ENCODE data around the gene NID1.

NID1 gene

DNA sequence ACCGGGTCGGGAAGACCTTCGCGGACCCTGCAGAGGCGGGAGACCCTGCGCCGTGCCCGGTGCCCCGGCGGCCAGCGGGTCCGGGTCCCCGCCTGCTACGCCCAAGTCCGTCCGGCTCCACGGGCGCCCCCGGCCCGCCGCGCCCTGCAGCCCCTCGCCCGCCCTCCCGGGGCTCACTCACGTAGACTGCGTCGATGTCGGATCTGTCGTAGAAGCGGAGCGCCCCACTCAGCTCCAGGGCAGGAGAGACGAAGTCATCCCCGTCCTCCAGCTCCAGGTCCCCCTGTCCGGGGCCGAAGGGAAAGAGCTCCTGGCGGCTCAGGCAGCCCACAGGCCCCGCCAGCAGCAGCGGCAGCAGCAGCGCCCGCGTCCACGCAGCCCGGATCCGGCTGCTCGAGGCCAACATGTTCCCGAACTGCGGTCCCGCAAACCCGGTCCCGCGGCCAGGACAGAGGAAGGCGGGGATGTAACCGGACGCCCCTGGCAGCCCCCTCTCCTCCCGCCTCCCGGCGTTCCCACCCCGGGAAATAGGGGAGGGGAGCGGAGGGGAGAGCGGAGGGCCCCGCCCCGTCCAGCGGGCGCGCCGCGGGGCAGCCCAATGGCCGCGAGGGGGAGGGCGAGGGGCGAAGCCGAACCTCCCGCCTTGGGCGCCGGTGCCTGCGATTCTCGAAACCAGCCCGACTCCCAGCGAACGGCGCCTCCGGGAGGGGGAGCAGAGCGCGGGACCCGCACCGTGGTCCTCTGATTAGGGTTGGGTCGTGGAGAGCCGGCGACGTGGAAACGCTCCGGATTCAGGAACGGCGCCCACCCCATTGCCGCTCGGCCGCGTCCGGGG lies at the start of gene NID1:
Gene NID1, minus strand, starts transcription at position 417 of the 835 bp plus-strand sequence. Its CDS starts 11 bp downstream, at position 406.
- peak; percentile 50 for DNase-seq

GRCh38 chr1:236114076-236114747 lies 49.3 kb upstream of the NID1 start:
- no peak for DNase-seq

DNA sequence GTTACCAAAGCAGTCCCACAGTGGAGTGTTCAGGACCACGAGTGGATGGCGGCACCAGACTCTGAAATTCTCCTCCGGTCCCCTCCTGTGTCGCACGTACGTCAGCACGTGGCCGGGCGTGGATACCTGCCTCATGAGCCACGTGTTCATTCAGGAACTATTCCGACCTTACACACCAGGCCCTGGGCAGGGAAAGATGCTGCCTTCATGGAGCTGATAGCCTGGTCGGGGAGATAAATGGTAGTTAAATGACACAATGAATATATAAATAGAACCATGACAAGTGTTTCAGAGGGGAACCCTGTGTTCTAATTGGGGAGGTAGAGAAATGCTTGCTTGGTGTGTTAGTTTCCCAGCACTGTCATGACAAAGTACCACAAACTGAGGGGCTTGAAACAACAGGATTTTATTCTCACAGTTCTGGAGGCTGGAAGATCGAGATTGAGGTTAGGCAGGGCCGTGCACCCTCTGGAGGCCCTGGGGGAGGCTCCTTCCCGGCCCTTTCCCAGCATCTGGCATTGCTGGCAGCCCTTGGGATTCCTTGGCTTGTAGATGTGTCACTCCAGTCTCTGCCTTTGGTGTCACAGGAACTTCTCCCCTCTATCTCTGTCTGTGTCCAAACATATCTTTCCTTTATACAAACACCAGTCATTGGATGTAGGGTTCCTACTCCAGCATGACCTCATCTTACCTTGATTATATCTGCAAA lies 48.6 kb upstream of the NID1 start:
- DNase-seq = no peak

- no peak for DNase-seq
Observed at GRCh38 chr1:236112332-236112627, 47.4 kb upstream of the NID1 start.

DNA sequence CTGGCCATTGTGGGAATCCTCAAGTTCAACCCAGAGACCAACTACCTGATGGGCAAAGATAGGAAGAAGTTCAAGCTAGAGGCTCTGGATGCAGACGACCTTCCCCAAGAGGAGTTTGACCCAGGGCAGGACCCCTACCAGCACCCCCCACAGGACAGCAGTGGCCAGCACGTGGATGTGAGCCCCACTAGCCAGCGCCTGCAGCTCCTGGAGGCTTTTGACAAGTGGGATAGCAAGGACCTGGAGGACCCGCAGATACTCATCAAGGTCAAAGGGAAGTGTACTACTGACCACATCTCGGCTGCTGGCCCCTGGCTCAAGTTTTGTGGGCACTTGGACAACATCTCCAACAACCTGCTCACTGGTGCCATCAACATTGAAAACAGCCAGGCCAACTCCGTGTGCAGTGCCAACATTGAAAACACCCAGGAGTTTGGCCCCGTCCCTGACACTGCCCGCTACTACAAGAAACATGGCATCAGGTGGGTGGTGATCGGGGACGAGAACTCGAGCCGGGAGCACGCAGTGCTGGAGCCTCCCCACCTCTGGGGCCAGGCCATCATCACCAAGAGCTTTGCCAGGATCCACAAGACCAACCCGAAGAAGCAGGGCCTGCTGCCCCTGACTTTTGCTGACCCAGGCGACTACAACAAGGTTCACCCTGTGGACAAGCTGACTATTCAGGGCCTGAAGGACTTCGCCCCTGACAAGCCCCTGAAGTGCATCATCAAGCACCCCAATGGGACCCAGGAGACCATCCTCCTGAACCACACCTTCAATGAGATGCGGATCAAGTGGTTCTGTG lies 46.8 kb upstream of the NID1 start:
- no peak for DNase-seq

- DNase-seq = no peak
Observed at GRCh38 chr1:236110137-236110536, 45.2 kb upstream of the NID1 start.

GRCh38 chr1:236108027-236108648 lies 43.2 kb upstream of the NID1 start:
- DNase-seq = no peak

DNA sequence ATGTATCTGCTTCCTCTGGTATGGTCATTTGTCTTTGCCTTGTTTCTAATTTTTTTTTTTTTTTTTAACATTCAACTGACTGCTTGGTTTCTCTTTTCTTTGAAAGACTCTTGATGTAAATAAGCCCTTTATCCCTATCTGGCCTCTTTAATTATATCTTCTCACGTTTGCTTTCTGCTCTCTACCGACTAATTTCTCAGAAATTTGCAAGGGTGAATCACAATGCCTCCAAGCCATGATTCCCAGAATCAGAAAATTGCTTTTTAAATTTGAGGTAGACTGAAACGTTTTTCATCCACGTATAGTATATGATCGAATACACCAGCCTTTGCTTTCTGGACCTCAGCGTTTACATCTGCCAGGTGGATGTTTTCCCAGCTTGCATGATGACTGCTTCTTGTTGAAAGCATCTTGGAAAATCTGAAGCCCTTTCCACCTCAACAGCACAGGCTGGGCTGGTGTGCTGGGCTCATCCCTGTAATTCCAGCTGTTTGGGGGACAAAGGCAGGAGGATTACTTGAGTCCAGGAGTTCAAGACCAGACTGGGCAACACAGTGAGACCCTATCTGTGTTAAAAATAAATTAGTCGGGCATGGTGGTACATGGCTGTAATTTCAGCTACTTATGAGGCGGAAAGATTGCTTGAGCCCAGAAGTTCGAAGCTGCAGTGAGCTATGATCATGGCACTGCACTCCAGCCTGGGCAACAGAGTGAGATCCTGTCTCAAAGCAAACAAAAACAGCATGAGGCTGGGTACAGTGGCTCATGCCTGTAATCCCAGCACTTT lies 42.4 kb upstream of the NID1 start:
- no peak for DNase-seq

GRCh38 chr1:236103646-236104218 lies 38.8 kb upstream of the NID1 start:
- DNase-seq = no peak

GRCh38 chr1:236103059-236103458 lies 38.2 kb upstream of the NID1 start:
- no peak for DNase-seq

- DNase-seq = no peak
Observed at GRCh38 chr1:236102611-236103010, 37.7 kb upstream of the NID1 start.

- DNase-seq = no peak
Observed at GRCh38 chr1:236101233-236102200, 36.6 kb upstream of the NID1 start.

GRCh38 chr1:236100799-236101198 lies 35.9 kb upstream of the NID1 start:
- DNase-seq = no peak

- DNase-seq = no peak
Observed at GRCh38 chr1:236099355-236099974, 34.6 kb upstream of the NID1 start.

DNA sequence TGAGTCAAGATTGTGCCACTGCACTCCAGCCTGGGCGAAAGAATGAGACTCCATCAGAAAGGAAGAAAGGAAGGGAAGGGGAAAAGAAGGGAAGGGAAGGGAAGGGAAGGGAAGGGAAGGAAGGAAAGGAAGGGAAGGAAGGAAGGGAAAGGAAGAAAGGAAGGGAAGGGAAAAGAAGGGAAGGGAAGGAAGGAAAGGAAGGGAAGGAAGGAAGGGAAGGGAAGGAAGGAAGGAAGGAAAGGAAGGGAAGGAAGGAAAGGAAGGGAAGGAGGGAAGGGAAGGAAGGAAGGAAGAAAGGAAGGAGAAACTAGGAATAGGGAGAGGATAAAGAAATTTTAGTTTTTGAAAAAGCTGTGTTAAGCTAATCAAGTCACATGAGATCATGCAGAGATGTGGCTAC lies 33.4 kb upstream of the NID1 start:
- no peak for DNase-seq

DNA sequence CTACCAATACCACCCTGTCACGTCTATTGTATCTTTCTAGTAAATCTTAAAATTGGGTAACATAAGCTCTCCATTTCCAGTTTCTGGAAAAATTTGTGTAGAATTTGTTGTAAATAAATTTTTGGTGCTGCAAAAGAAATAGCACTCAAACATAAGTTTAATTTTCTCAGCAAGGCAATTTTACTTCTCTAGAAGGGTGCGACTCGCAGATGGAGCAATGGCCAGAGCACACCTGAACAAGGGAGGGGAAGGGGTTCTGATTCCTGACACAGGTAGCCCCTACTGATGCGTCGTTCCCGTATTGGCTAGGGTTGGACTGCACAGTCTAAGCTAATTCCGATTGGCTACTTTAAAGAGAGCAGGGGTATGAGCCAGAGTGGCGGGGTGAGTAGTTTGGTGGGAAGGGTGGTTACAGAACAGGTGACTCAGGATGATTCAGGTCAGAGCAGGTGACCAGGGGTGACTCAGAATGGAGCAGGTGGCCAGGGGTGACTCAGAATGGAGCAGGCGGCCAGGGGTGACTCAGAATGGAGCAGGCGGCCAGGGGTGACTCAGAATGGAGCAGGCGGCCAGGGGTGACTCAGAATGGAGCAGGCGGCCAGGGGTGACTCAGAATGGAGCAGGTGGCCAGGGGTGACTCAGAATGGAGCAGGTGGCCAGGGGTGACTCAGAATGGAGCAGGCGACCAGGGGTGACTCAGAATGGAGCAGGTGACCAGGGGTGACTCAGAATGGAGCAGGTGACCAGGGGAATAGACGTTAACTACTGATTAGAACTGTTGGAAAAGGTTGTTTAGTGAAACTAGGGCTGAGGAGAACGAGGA lies 32.0 kb upstream of the NID1 start:
- DNase-seq = peak; percentile 39

GRCh38 chr1:236095705-236096520 lies 31.0 kb upstream of the NID1 start:
- DNase-seq = no peak

DNA sequence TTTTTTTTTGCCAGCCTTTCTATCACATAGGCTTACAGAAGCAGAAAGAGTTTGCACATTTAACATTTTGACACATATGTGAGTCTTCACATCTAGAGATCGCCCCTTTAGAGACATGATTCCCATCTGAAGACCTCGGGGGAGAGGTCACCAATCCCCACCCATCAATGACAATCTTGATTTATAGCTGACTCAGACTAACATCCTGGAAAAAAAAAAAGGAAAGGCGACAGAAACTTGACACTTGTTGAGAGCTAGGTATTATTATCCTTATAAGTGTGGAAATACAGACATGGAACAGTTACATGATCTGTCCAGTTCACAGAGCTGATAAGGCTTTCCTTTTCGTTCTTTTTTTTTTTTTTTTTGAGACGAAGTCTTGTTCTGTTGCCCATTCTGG lies 28.0 kb upstream of the NID1 start:
- no peak for DNase-seq
